EH (cell line): ENCODE measurements around the gene NCDN.
A peak's percentile ranks its signal among the peaks of the same experiment; 100 is the strongest.

ENCODE experiments used
- DNase-seq: peaks from one replicate; pipeline ENCODE4 v3.0.0-alpha.2; 2015; ENCODE audit warnings: low read depth

NCDN gene

GRCh38 chr1:35557611-35558373, at the start of gene NCDN:
Gene NCDN, plus strand, starts transcription at chr1:35557799. Its CDS starts 392 bp downstream, at chr1:35558191.
- peak; percentile 98 for DNase-seq

- DNase-seq: no peak
Observed at GRCh38 chr1:35507947-35508346, 49.7 kb upstream of the NCDN start.

GRCh38 chr1:35509558-35509957, 48.0 kb upstream of the NCDN start:
- no peak for DNase-seq

GRCh38 chr1:35511305-35511704, 46.3 kb upstream of the NCDN start:
- no peak for DNase-seq

- DNase-seq: no peak
Observed at GRCh38 chr1:35518183-35518582, 39.4 kb upstream of the NCDN start.

GRCh38 chr1:35519432-35519831, 38.2 kb upstream of the NCDN start:
- DNase-seq: no peak

- no peak for DNase-seq
Observed at GRCh38 chr1:35524106-35524505, 33.5 kb upstream of the NCDN start.

- DNase-seq: no peak
Observed at GRCh38 chr1:35530168-35530567, 27.4 kb upstream of the NCDN start.

GRCh38 chr1:35530946-35531345, 26.7 kb upstream of the NCDN start:
- no peak for DNase-seq

- DNase-seq: no peak
Observed at GRCh38 chr1:35531368-35531767, 26.2 kb upstream of the NCDN start.

- peak; percentile 40 for DNase-seq
Observed at GRCh38 chr1:35532497-35533223, 24.9 kb upstream of the NCDN start.

GRCh38 chr1:35533586-35533985, 24.0 kb upstream of the NCDN start:
- DNase-seq: no peak

- DNase-seq: peak; percentile 25
Observed at GRCh38 chr1:35535243-35535642, 22.4 kb upstream of the NCDN start.

GRCh38 chr1:35536556-35537162, 20.9 kb upstream of the NCDN start:
- DNase-seq: no peak

- DNase-seq: no peak
Observed at GRCh38 chr1:35537806-35538205, 19.8 kb upstream of the NCDN start.

- DNase-seq: peak; percentile 53
Observed at GRCh38 chr1:35539073-35539823, 18.4 kb upstream of the NCDN start.

GRCh38 chr1:35539824-35540261, 17.8 kb upstream of the NCDN start:
- peak; percentile 66 for DNase-seq

GRCh38 chr1:35544976-35545375, 12.6 kb upstream of the NCDN start:
- peak; percentile 64 for DNase-seq

- no peak for DNase-seq
Observed at GRCh38 chr1:35546614-35547013, 11.0 kb upstream of the NCDN start.

GRCh38 chr1:35553851-35554250, 3.7 kb upstream of the NCDN start:
- no peak for DNase-seq

- no peak for DNase-seq
Observed at GRCh38 chr1:35554266-35555211, 3.1 kb upstream of the NCDN start.
